A673 (cell line): ENCODE measurements around the gene R3HDML. TPM values are rescaled to one million over a fixed set of nuclear protein-coding genes. Genes with fewer than 3 reads are reported as not detected.

Source experiments
- BruUV-seq: library from RNA; stranded (reverse); fragments of 400-500 nt; replicated peaks from 2 replicates; lab custom pipeline; 2021; lab: Mats Ljungman, UMichigan
- CTCF ChIA-PET: fragments of 300-600 bp; sonication (Branson Sonifier 250); formaldehyde crosslinking; loops from one replicate; lab custom pipeline; 2022; ENCODE audit warnings: antibody characterized with exemption; lab: Charles Lee
- POLR2A ChIA-PET: fragments of 300-600 bp; sonication (Branson Sonifier 250); formaldehyde crosslinking; loops from one replicate; lab custom pipeline; 2022; ENCODE audit warnings: antibody characterized with exemption; ENCODE audit not compliant: low non-redundant PET; lab: Charles Lee
- DNase-seq: peaks from one replicate; pipeline ENCODE4 v3.0.0-alpha.2; 2015; ENCODE audit warnings: low spot score
- H3K27ac ChIP-seq: fragments of 200-600 bp; sonication (generic); 2 replicates; pipeline ENCODE4 v1.5.1; 2016; ENCODE audit warnings: mixed run types, low read depth, mild to moderate bottlenecking, mixed read lengths, antibody characterized with exemption, low read length; ENCODE audit not compliant: poor library complexity, severe bottlenecking
- H3K27me3 ChIP-seq: fragments of 200-600 bp; sonication (generic); replicated peaks from 2 replicates; pipeline ENCODE4 v1.6.1; 2017; ENCODE audit warnings: mixed run types, low read depth, mild to moderate bottlenecking, mixed read lengths, antibody characterized with exemption, low read length; ENCODE audit not compliant: insufficient read depth, poor library complexity
- H3K36me3 ChIP-seq: fragments of 200-600 bp; sonication (generic); 2 replicates; pipeline ENCODE4 v1.6.1; 2016; ENCODE audit warnings: mixed run types, mild to moderate bottlenecking, mixed read lengths, antibody characterized with exemption, low read length; ENCODE audit not compliant: insufficient read depth, poor library complexity, severe bottlenecking
- H3K4me1 ChIP-seq: fragments of 200-600 bp; sonication (generic); 2 replicates; pipeline ENCODE4 v1.6.1; 2017; ENCODE audit warnings: mixed run types, mild to moderate bottlenecking, mixed read lengths, antibody characterized with exemption, low read length; ENCODE audit not compliant: insufficient read depth, poor library complexity, severe bottlenecking
- H3K4me3 ChIP-seq: fragments of 200-600 bp; sonication (generic); 2 replicates; pipeline ENCODE4 v1.5.1; 2016; ENCODE audit warnings: low read depth, mixed run types, mild to moderate bottlenecking, mixed read lengths, low read length; ENCODE audit not compliant: poor library complexity, severe bottlenecking
- H3K9me3 ChIP-seq: fragments of 200-600 bp; sonication (generic); 2 replicates; pipeline ENCODE4 v1.6.1; 2016; ENCODE audit warnings: mixed run types, low read depth, mild to moderate bottlenecking, mixed read lengths, antibody characterized with exemption, low read length; ENCODE audit not compliant: poor library complexity, severe bottlenecking
- CTCF ChIP-seq: fragments of 300-800, 200-600 bp; sonication (generic); conservative IDR thresholded peaks from 2 replicates; pipeline ENCODE4 v1.5.1; 2017; ENCODE audit warnings: low read depth, mild to moderate bottlenecking, antibody characterized with exemption, low read length, moderate library complexity, mixed read lengths
- EZH2 ChIP-seq: fragments of 200-600 bp; sonication (generic); IDR thresholded peaks from 2 replicates; pipeline ENCODE4 v1.6.1; 2017; ENCODE audit warnings: borderline replicate concordance, low read depth, mild to moderate bottlenecking, mixed read lengths, antibody characterized with exemption, low read length; ENCODE audit not compliant: poor library complexity, severe bottlenecking
- intact Hi-C: fragments of 100-400 bp; cut with micrococcal nuclease; formaldehyde crosslinking; loops from one replicate; pipeline ENCODE4 v1.10.0; 2022; ENCODE audit not compliant: unreplicated experiment
- total RNA-seq: library from RNA; stranded (reverse); gene quantifications from 2 replicates; pipeline ENCODE4 v1.2.3, GENCODE V29; 2021

R3HDML gene
- total RNA-seq, 1 experiment from 2014 or later: not detected

GRCh38 chr20:44349349-44349748 is 12.5 kb downstream of the R3HDML start:
- Histone ChIP-seq H3K27me3 (no peaks in the 10 kb centered on the region), H3K4me3 (no peak overlapping the region), H3K36me3 (no peaks in the 10 kb centered on the region), H3K4me1 (no peaks in the 10 kb centered on the region), H3K27ac (no peak overlapping the region), H3K9me3 (no peaks in the 10 kb centered on the region)
- intact Hi-C loops: no loop called here
- CTCF ChIA-PET: no interaction called here
- POLR2A ChIA-PET: no interaction called here
- no TSS peak for BruUV-seq
- no peak for DNase-seq
- no peak for TF ChIP-seq EZH2
- no peak for TF ChIP-seq CTCF

- H3K4me3 ChIP-seq: no peak overlapping the region
- no peaks in the 10 kb centered on the region for H3K9me3 ChIP-seq
- no TSS peak for BruUV-seq
- intact Hi-C loops: no loop called here
- no peak for DNase-seq
- no peaks in the 10 kb centered on the region for H3K27me3 ChIP-seq
- CTCF ChIA-PET: no interaction called here
- POLR2A ChIA-PET: no interaction called here
- no peak overlapping the region for H3K27ac ChIP-seq
- no peaks in the 10 kb centered on the region for H3K36me3 ChIP-seq
- TF ChIP-seq EZH2 (no peak), CTCF (no peak)
- no peaks in the 10 kb centered on the region for H3K4me1 ChIP-seq
These were observed 13.7 kb downstream of the R3HDML start for GRCh38 chr20:44350567-44350966.

GRCh38 chr20:44354979-44355497 is 18.2 kb downstream of the R3HDML start:
- no TSS peak for BruUV-seq
- no peaks in the 10 kb centered on the region for H3K9me3 ChIP-seq
- CTCF ChIA-PET: no interaction called here
- H3K4me3 ChIP-seq: no peak overlapping the region
- H3K27ac ChIP-seq: no peak overlapping the region
- no peak for DNase-seq
- TF ChIP-seq CTCF: no peak
- H3K27me3 ChIP-seq: peaks cover 4% of the 10 kb centered on the region
- no peaks in the 10 kb centered on the region for H3K36me3 ChIP-seq
- H3K4me1 ChIP-seq: no peaks in the 10 kb centered on the region
- POLR2A ChIA-PET: no interaction called here
- intact Hi-C loops: no loop called here
